ENCODE data around the gene NDOR1.
"Not testable (repeated sequence)": the region's sequence is repeated elsewhere in the genome, so short reads cannot be mapped to it uniquely, and the experiment has no call there.

NDOR1 gene

GRCh38 chr9:137233143-137233980, 27.9 kb downstream of the NDOR1 start:
- no peak for DNase-seq

GRCh38 chr9:137234055-137234697, 28.7 kb downstream of the NDOR1 start:
- no peak for DNase-seq

- no peak for DNase-seq
These were observed 29.4 kb downstream of the NDOR1 start for GRCh38 chr9:137234758-137235423.

- no peak for DNase-seq
These were observed 30.1 kb downstream of the NDOR1 start for GRCh38 chr9:137235424-137236237.

GRCh38 chr9:137236238-137236935, 30.9 kb downstream of the NDOR1 start:
- peak; percentile 89 to 91 for DNase-seq

- no peak for DNase-seq
These were observed 31.5 kb downstream of the NDOR1 start for GRCh38 chr9:137236936-137237421.

- no peak for DNase-seq
These were observed 32.5 kb downstream of the NDOR1 start for GRCh38 chr9:137237759-137238726.

GRCh38 chr9:137239541-137240200, 34.2 kb downstream of the NDOR1 start:
- not testable (repeated sequence) for DNase-seq

- DNase-seq = peak; percentile 57 to 66
These were observed 34.9 kb downstream of the NDOR1 start for GRCh38 chr9:137240318-137240840.

- peak; percentile 95 to 97 for DNase-seq
These were observed 35.5 kb downstream of the NDOR1 start, which contains the start of gene TUBB4B for GRCh38 chr9:137240841-137241489. TSS of gene TUBB4B (plus strand) at chr9:137241287. CDS start at chr9:137241361, 74 bp downstream.

- peak; percentile 64 to 72 for DNase-seq
These were observed 36.2 kb downstream of the NDOR1 start for GRCh38 chr9:137241490-137242268.

- DNase-seq = no peak
These were observed 37.0 kb downstream of the NDOR1 start for GRCh38 chr9:137242269-137243203.

GRCh38 chr9:137243266-137243625, 37.7 kb downstream of the NDOR1 start:
- DNase-seq = not testable (repeated sequence)

- no peak for DNase-seq
These were observed 38.4 kb downstream of the NDOR1 start for GRCh38 chr9:137243626-137244485.

GRCh38 chr9:137244486-137245449, 39.3 kb downstream of the NDOR1 start:
- DNase-seq = no peak
